SK-N-SH (cell line): ENCODE measurements around the gene SGTB. TPM values are rescaled to one million over a fixed set of nuclear protein-coding genes. Genes with fewer than 3 reads are reported as not detected.

Experiments used
- CTCF ChIA-PET: fragments of 300-600, 350-600 bp; formaldehyde crosslinking; extraction: SDS; loops from one replicate; lab custom pipeline; 2021; lab: Yijun Ruan, JAX
- POLR2A ChIA-PET: fragments of 350-600 bp; sonication (Branson Sonifier 250); formaldehyde crosslinking; extraction: SDS; loops from one replicate; lab custom pipeline; 2020; ENCODE audit warnings: antibody characterized with exemption, inconsistent platforms; lab: Yijun Ruan, JAX
- DNase-seq: peaks from one replicate; pipeline ENCODE4 v3.0.0; 2012
- H2AFZ ChIP-seq: fragments of 200-600 bp; sonication (generic); 2 replicates; pipeline ENCODE4 v1.8.1; 2016; ENCODE audit warnings: antibody characterized with exemption, mild to moderate bottlenecking, low read depth
- H3F3A ChIP-seq: fragments of 200-600 bp; sonication (generic); replicated peaks from 2 replicates; pipeline ENCODE3; 2016; ENCODE audit warnings: antibody characterized with exemption, mild to moderate bottlenecking; ENCODE audit not compliant: insufficient read depth
- H3K27ac ChIP-seq, 2 experiments: fragments of 200-500 bp in 1 of 2; fragments of 200-600 bp in 1 of 2; sonication (Bioruptor generic) in 1 of 2; sonication (generic), shearing (Covaris generic) in 1 of 2; 2 replicates each; pipeline versions ENCODE4 v1.5.1 to v1.6.1; 2014 to 2016; ENCODE audit warnings: low read depth in 2 of 2, inconsistent platforms in 1 of 2, low read length in 1 of 2, mild to moderate bottlenecking in 1 of 2, mixed read lengths in 1 of 2
- H3K27me3 ChIP-seq: fragments of 200-600 bp; sonication (generic), shearing (Covaris generic); 2 replicates; pipeline ENCODE4 v1.6.1; 2016; ENCODE audit warnings: mixed run types; ENCODE audit not compliant: insufficient read depth
- H3K36me3 ChIP-seq, 2 experiments: fragments of 200-500 bp in 1 of 2; fragments of 200-600 bp in 1 of 2; sonication (Bioruptor generic) in 1 of 2; sonication (generic) in 1 of 2; replicated peaks in 1 of 2; 2 replicates each; pipeline versions ENCODE3 to v1.5.1; 2014 to 2016; ENCODE audit warnings: low read length in 1 of 2, mild to moderate bottlenecking in 1 of 2; ENCODE audit not compliant: insufficient read depth in 2 of 2, control insufficient read depth in 1 of 2
- H3K4me1 ChIP-seq, 2 experiments: fragments of 200-500 bp in 1 of 2; fragments of 200-600 bp in 1 of 2; sonication (Bioruptor generic) in 1 of 2; sonication (generic), shearing (Covaris generic) in 1 of 2; 2 replicates each; pipeline versions ENCODE4 v1.5.1 to v1.6.1; 2014 to 2016; ENCODE audit warnings: low read depth in 1 of 2, low read length in 1 of 2, mixed run types in 1 of 2; ENCODE audit not compliant: insufficient read depth in 2 of 2, control insufficient read depth in 1 of 2
- H3K4me2 ChIP-seq: fragments of 200-600 bp; sonication (generic), shearing (Covaris generic); 2 replicates; pipeline ENCODE4 v1.6.1; 2017; ENCODE audit warnings: mixed run types
- H3K4me3 ChIP-seq, 2 experiments: fragments of 200-500 bp in 1 of 2; fragments of 200-600 bp in 1 of 2; sonication (Bioruptor generic) in 1 of 2; sonication (generic), shearing (Covaris generic) in 1 of 2; 2 replicates each; pipeline versions ENCODE4 v1.5.1 to v1.8.1; 2014 to 2016; ENCODE audit warnings: low read depth in 2 of 2, inconsistent platforms in 1 of 2, low read length in 1 of 2, mild to moderate bottlenecking in 1 of 2, mixed read lengths in 1 of 2, moderate library complexity in 1 of 2
- H3K79me2 ChIP-seq: fragments of 200-600 bp; sonication (generic); 2 replicates; pipeline ENCODE4 v1.8.1; 2017; ENCODE audit warnings: mild to moderate bottlenecking; ENCODE audit not compliant: insufficient read depth
- H3K9ac ChIP-seq: fragments of 200-600 bp; sonication (generic); 2 replicates; pipeline ENCODE4 v1.6.1; 2017; ENCODE audit warnings: mixed run types
- H3K9me2 ChIP-seq: fragments of 200-600 bp; sonication (generic); 2 replicates; pipeline ENCODE4 v1.6.1; 2017; ENCODE audit warnings: mixed run types
- H3K9me3 ChIP-seq: fragments of 200-600 bp; sonication (generic); 2 replicates; pipeline ENCODE4 v1.6.1; 2017; ENCODE audit warnings: mixed run types, mild to moderate bottlenecking, moderate library complexity
- H4K20me1 ChIP-seq: fragments of 200-600 bp; sonication (generic); 2 replicates; pipeline ENCODE4 v1.6.1; 2017; ENCODE audit warnings: mild to moderate bottlenecking, mixed run types; ENCODE audit not compliant: insufficient read depth
- CHD2 ChIP-seq: fragments of 150-350 bp; IDR thresholded peaks from 2 replicates; pipeline ENCODE4 v1.6.1; 2018; ENCODE audit warnings: low read length; ENCODE audit not compliant: partially characterized antibody
- ELF1 ChIP-seq: IDR thresholded peaks from 2 replicates; pipeline ENCODE4 v1.4.0; 2012
- EP300 ChIP-seq, 2 experiments: IDR thresholded peaks; 2 replicates each; pipeline versions ENCODE4 v1.4.0 to v1.6.1; 2012; ENCODE audit warnings: borderline replicate concordance in 1 of 2, low read depth in 1 of 2, low read length in 1 of 2
- EZH2phosphoT487 ChIP-seq: fragments of 200-600 bp; sonication (generic); IDR thresholded peaks from 2 replicates; pipeline ENCODE4 v1.6.1; 2017; ENCODE audit warnings: low read depth, mixed run types, mild to moderate bottlenecking, antibody characterized with exemption, moderate library complexity, borderline replicate concordance
- FOSL2 ChIP-seq: IDR thresholded peaks from 2 replicates; pipeline ENCODE4 v1.4.0; 2012; ENCODE audit warnings: low read depth, mild to moderate bottlenecking, moderate library complexity, borderline replicate concordance
- FOXM1 ChIP-seq: IDR thresholded peaks from 2 replicates; pipeline ENCODE4 v1.4.0; 2012; ENCODE audit warnings: low read depth, mild to moderate bottlenecking
- GATA2 ChIP-seq: sonication (generic); formaldehyde crosslinking; IDR thresholded peaks from 2 replicates; pipeline ENCODE4 v1.5.0; 2020; ENCODE audit warnings: mild to moderate bottlenecking, missing genetic modification reagents
- IRF3 ChIP-seq: fragments of 150-350 bp; IDR thresholded peaks from 2 replicates; pipeline ENCODE4 v1.6.1; 2016; ENCODE audit warnings: mild to moderate bottlenecking, low read depth, low read length
- JUND ChIP-seq: IDR thresholded peaks from 2 replicates; pipeline ENCODE4 v1.4.0; 2012
- MAX ChIP-seq: IDR thresholded peaks from 2 replicates; pipeline ENCODE4 v1.4.0; 2012; ENCODE audit warnings: low read depth
- MXI1 ChIP-seq: IDR thresholded peaks from 2 replicates; pipeline ENCODE4 v1.6.1; 2012; ENCODE audit warnings: mild to moderate bottlenecking, low read depth, low read length, improper control_type of control experiment
- NFIC ChIP-seq: IDR thresholded peaks from 2 replicates; pipeline ENCODE4 v1.4.0; 2012; ENCODE audit warnings: borderline replicate concordance
- RAD21 ChIP-seq: IDR thresholded peaks from 2 replicates; pipeline ENCODE4 v1.6.1; 2012; ENCODE audit warnings: mild to moderate bottlenecking, low read length
- RXRA ChIP-seq: IDR thresholded peaks from 2 replicates; pipeline ENCODE4 v1.4.0; 2012; ENCODE audit warnings: low read depth, mild to moderate bottlenecking, borderline replicate concordance
- SIN3A ChIP-seq: IDR thresholded peaks from 2 replicates; pipeline ENCODE4 v1.6.1; 2012; ENCODE audit warnings: low read depth, mild to moderate bottlenecking, low read length, moderate library complexity, borderline replicate concordance
- TEAD4 ChIP-seq: IDR thresholded peaks from 2 replicates; pipeline ENCODE4 v1.4.0; 2012; ENCODE audit warnings: mild to moderate bottlenecking, borderline replicate concordance; ENCODE audit not compliant: insufficient read depth
- WGBS: methylation state at CpG from one replicate; pipeline ENCODE4 v1.1.6; 2017; ENCODE audit warnings: low lambda C conversion rate; 5-methylcytosine and 5-hydroxymethylcytosine counted together
- polyA plus RNA-seq, 3 experiments: library from polyadenylated mRNA; depleted of rRNA; stranded (reverse); fragments of >200 nt; gene quantifications; 2 replicates each; pipeline ENCODE4 v1.2.3, GENCODE V29; 2012
- TF ChIP-seq, protein P1 (sequence below): IDR thresholded peaks from 2 replicates; pipeline ENCODE4; 2012
- TF ChIP-seq, protein P2 (sequence below): fragments of 150-350 bp; IDR thresholded peaks from 2 replicates; pipeline ENCODE4 v1.6.1; 2017; ENCODE audit warnings: antibody characterized with exemption, low read length, low read depth, borderline replicate concordance

The SGTB gene
- polyA plus RNA-seq, 1 of the 3 experiments (the other 2 are of a cell fraction): 3.5 TPM

GRCh38 chr5:65674749-65675148, 47.2 kb downstream of the SGTB start:
- Histone ChIP-seq H3K4me3 (no peak overlapping the region), H3K9ac (no peak overlapping the region), H2AFZ (no peak overlapping the region), H3K79me2 (no peaks in the 10 kb centered on the region), H4K20me1 (no peaks in the 10 kb centered on the region), H3K9me3 (no peaks in the 10 kb centered on the region), H3K9me2 (no peaks in the 10 kb centered on the region), H3K4me1 (no peaks in the 10 kb centered on the region), H3K27ac (no peak overlapping the region), H3F3A (no peaks in the 10 kb centered on the region), H3K27me3 (no peaks in the 10 kb centered on the region), H3K4me2 (no peak overlapping the region), H3K36me3 (peaks cover 15 to 22% of the 10 kb centered on the region in 2 experiments)
- no peak for TF ChIP-seq TEAD4
- peak; percentile 25; the same call in 1 of the 2 replicates for TF ChIP-seq JUND
- 0 out of 2 replicates have a peak, but pooled peaks have one; percentile 54 for TF ChIP-seq FOSL2
- ChIA-PET CTCF (interaction anchor here (1.0 to 5.6 kb wide), 3 partner anchors 8 to 20 kb away, joined by 3 to 24 read pairs (median 4); no protein-coding TSS in a partner anchor), POLR2A (no interaction called here)
- DNase-seq: no peak

GRCh38 chr5:65672796-65673195, 49.1 kb downstream of the SGTB start:
- H2AFZ ChIP-seq: no peak overlapping the region
- no peaks in the 10 kb centered on the region for H3K9me3 ChIP-seq
- CTCF ChIA-PET: interaction anchor here (5.6 kb wide), 1 partner anchor 10 kb away, joined by 24 read pairs; no protein-coding TSS in a partner anchor
- no peak overlapping the region for H3K9ac ChIP-seq
- H3K4me1 ChIP-seq: no peaks in the 10 kb centered on the region
- H3K27me3 ChIP-seq: no peaks in the 10 kb centered on the region
- 95% methylated on average over 1 of the region's 1 CpG for WGBS
- H3K4me2 ChIP-seq: no peak overlapping the region
- no peak for DNase-seq
- no peaks in the 10 kb centered on the region for H3K9me2 ChIP-seq
- no peaks in the 10 kb centered on the region for H3K79me2 ChIP-seq
- H3K4me3 ChIP-seq: no peak overlapping the region
- POLR2A ChIA-PET: interaction anchor here (1.0 kb wide), 1 partner anchor 19 kb away, joined by 3 read pairs; no protein-coding TSS in a partner anchor
- no peaks in the 10 kb centered on the region for H3F3A ChIP-seq
- TF ChIP-seq CHD2 (no peak), IRF3 (no peak), ELF1 (no peak), NFIC (no peak), JUND (no peak), EP300 (IDR thresholded peaks at IDR 0.05; ENCODE audit: borderline replicate concordance in 1 of 2, low read depth in 1 of 2, low read length in 1 of 2) (no peak), EZH2phosphoT487 (no peak), RAD21 (no peak), RXRA (no peak), GATA2 (no peak), FOXM1 (no peak), SIN3A (no peak), MAX (no peak), MXI1 (no peak)
- TF ChIP-seq, protein P1, sequence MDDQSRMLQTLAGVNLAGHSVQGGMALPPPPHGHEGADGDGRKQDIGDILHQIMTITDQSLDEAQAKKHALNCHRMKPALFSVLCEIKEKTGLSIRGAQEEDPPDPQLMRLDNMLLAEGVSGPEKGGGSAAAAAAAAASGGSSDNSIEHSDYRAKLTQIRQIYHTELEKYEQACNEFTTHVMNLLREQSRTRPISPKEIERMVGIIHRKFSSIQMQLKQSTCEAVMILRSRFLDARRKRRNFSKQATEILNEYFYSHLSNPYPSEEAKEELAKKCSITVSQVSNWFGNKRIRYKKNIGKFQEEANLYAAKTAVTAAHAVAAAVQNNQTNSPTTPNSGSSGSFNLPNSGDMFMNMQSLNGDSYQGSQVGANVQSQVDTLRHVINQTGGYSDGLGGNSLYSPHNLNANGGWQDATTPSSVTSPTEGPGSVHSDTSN: no peak
- TF ChIP-seq, protein P2, sequence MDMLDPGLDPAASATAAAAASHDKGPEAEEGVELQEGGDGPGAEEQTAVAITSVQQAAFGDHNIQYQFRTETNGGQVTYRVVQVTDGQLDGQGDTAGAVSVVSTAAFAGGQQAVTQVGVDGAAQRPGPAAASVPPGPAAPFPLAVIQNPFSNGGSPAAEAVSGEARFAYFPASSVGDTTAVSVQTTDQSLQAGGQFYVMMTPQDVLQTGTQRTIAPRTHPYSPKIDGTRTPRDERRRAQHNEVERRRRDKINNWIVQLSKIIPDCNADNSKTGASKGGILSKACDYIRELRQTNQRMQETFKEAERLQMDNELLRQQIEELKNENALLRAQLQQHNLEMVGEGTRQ: no peak
- TF ChIP-seq, all 33 proteins: peak for 0
- peaks cover 19 to 31% of the 10 kb centered on the region in 2 experiments for H3K36me3 ChIP-seq
- no peaks in the 10 kb centered on the region for H4K20me1 ChIP-seq
- no peak overlapping the region for H3K27ac ChIP-seq
